ENCODE measurements around the gene SMIM11.
"Not testable (repeated sequence)": the region's sequence is repeated elsewhere in the genome, so short reads cannot be mapped to it uniquely, and the experiment has no call there.

The SMIM11 gene

GRCh38 chr21:34357889-34358288, 17.4 kb upstream of the SMIM11 start:
- no peak for DNase-seq

GRCh38 chr21:34358866-34359265, 16.4 kb upstream of the SMIM11 start:
- DNase-seq: no peak

- DNase-seq: no peak
Measured at GRCh38 chr21:34360488-34361241, 14.6 kb upstream of the SMIM11 start.

GRCh38 chr21:34362136-34362444, 13.2 kb upstream of the SMIM11 start:
- DNase-seq: no peak

GRCh38 chr21:34362670-34363069, 12.6 kb upstream of the SMIM11 start:
- no peak for DNase-seq

- no peak for DNase-seq
Measured at GRCh38 chr21:34363733-34364132, 11.6 kb upstream of the SMIM11 start, which contains the start of gene KCNE2. TSS of gene KCNE2 (plus strand) at chr21:34364006. CDS start at chr21:34370479, 6,473 bp downstream.

- DNase-seq: no peak
Measured at GRCh38 chr21:34364921-34365320, 10.4 kb upstream of the SMIM11 start.

GRCh38 chr21:34365809-34366208, 9.5 kb upstream of the SMIM11 start:
- no peak for DNase-seq

DNA sequence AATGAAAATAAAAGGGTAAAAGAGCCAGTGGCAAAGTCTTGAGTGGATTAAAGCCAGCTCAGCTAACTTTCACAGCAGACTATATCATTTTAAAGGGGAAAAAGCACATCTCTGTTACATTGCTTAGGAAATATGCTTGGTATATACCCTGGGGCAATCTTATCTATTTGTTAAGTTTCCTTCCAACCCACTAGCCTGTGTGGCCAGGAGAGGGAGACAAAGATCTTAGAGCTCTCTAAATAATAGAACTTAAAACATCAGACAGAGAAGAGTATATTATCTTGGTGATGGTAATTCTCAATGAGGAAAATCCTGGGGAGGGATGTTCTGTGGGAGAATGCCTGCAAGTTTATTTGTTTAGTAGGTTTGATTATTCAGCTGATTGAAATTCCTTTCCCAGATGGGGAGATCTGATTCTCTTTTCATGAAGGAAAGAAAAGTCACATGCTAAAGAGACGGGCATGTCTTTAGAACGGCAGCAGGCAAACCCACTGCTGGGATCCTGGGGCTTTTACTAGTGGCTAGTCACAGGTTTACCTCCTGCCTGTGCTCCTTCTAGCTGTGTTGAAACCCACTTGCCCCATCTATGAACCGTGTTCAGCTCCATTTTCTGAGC, 7.9 kb upstream of the SMIM11 start:
- DNase-seq: peak; percentile 14 to 68

DNA sequence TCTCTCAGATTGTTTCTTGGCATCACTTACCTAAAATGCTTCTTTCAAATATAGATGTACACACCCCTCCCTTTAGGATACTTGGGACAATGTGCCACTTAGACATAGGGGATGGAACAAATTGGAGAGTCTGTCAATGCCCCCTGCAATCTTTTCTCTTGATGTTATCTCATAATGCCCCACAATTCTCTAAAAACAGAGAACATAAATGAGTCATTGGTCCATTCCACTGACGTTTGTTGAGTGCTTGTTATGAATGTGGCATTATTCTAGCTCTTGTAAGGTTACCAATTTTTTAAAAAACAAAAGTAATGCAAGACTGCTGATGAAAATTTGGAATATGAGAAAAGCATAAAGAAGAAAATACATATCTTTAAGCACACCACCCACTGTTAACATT, 5.6 kb upstream of the SMIM11 start:
- DNase-seq: no peak

GRCh38 chr21:34372321-34372720, 3.0 kb upstream of the SMIM11 start:
- no peak for DNase-seq

GRCh38 chr21:34374462-34374861, 845 bp upstream of the SMIM11 start:
- DNase-seq: not testable (repeated sequence)

DNA sequence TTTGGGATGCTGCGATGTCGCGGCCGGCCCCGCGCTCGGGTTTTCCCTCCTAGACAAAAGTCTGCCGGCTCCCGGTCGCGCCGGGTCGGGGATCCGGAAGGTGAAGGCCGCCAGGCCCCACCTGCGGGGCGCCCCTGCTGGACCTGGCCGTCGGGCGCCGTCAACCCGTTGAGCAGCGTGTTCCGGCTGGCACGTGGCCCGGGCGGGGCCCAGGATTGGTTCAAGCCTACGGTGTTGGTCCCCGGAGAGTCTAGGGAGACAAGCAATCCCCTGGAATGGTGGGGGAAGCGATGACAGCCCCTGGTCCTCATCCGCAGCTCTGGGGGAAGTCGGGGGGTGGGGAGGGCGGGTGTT, 289 bp downstream of the SMIM11 start:
- DNase-seq: not testable (repeated sequence)

DNA sequence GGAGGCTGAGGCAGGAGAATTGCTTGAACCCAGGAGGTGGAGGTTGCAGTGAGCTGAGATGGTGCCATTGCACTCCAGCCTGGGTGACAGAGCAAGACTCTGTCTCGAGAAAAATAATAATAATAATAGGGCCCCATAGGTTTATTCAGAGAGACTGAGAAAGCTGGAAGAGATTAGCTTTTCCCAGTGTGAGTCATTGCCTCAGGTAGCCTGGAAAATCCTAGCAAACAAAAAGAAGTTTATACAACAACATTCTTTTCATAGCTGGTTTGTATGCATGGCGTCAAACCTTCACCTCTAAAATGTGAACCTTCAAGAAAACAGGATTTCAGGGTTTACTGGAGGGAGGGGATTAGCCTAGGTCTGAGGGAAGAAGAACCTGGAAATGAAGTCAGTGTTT, 7.8 kb downstream of the SMIM11 start:
- not testable (repeated sequence) for DNase-seq

GRCh38 chr21:34383724-34384415, 8.6 kb downstream of the SMIM11 start:
- DNase-seq: not testable (repeated sequence)

DNA sequence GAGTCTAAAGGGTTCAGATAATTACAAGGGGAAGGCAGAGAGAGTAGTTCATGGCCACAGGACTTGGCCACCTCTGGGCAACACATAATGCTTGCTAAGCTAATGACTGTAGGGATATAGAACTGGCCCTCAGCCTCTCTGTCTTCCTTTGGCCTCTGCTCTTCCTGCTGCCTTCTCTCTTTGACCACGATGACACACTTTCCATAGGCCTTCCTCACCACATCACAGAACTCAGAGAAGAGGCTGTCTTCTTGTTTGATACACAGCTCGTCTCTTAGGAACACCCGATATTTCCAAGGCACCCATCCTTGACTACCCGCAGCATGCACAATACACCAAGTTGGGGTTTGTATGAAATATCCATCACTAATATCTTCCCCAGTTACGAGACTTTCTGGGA, 25.2 kb downstream of the SMIM11 start:
- not testable (repeated sequence) for DNase-seq

- not testable (repeated sequence) for DNase-seq
Measured at GRCh38 chr21:34404742-34405141, 29.4 kb downstream of the SMIM11 start.

- DNase-seq: not testable (repeated sequence)
Measured at GRCh38 chr21:34405686-34406085, 30.4 kb downstream of the SMIM11 start.

DNA sequence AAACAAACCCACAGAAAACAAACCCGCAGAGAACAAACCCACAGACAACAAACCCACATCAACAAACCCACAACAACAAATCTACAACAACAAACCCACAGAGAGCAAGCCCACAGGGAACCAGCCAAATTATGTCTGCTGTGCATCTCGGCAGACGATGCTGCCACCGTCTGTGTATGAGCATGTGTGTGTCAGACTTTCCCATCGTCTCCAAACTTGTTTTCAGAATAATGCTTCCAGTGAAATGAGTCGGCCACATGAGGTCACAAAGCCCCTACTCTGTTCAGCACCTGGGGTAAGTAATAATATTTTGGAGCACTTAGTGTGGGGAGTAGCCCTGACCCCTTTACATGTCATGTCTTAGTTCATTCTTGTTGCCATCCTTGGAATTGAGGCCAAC, 30.8 kb downstream of the SMIM11 start:
- DNase-seq: not testable (repeated sequence)

DNA sequence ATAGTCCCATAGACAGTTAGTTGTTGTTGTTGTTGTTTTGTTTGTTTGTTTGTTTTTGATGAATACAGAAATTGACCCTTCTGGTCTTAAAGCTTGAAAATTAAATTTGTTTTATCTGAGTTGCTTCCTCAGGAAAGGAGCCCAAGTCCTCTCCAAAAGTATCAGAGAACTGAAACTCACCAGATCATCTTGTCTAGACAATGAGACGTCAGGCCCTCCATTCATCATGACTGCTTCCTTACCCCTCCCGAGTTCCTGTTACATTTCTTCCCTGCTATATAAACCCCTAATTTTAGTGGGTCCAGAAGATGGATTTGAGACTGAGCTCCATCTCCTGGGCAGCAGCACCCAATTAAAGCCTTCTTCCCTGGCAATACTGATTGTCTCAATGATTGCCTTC, 31.4 kb downstream of the SMIM11 start:
- DNase-seq: not testable (repeated sequence)

- DNase-seq: not testable (repeated sequence)
Measured at GRCh38 chr21:34407294-34407693, 32.0 kb downstream of the SMIM11 start.

GRCh38 chr21:34417448-34418077, 42.3 kb downstream of the SMIM11 start:
- not testable (repeated sequence) for DNase-seq

DNA sequence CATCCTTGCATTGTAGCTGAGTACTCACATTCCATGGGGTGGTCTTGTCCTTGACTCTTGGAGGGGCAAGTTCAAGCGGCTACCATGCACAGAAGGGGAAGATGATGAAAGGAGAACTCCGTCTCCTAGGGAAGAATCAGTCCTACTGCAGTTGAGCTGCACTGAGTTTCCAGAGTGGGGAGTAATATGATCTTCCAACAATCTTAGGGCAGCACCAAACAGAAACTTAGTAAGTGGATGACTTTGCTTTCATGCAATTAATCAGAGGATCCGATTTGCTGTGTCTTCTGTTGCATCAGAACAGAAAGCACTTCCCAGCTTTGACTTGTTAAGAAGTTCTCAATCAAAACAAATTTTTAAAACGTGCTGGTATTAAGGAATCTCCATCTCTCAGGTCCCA, 48.5 kb downstream of the SMIM11 start, which contains the start of gene SMIM34:
SMIM34 (minus strand) TSS at position 147 of the 400 bp plus-strand sequence; CDS start at position 35, 112 bp downstream.
- not testable (repeated sequence) for DNase-seq

Measured in SW 1271 (cell line).